Stimulated activated CD4-positive, alpha-beta T cell treated with anti-CD3 and anti-CD28 coated beads, TNF-alpha, amount 100 ng/mL, for 4 hours (primary cell): ENCODE measurements around the gene TNNC1.

Experiments
- DNase-seq, 3 experiments: peaks; one replicate each; pipeline ENCODE4 v3.0.0-alpha.2; 2020; ENCODE audit warnings: low read depth in 3 of 3

TNNC1 gene

DNA sequence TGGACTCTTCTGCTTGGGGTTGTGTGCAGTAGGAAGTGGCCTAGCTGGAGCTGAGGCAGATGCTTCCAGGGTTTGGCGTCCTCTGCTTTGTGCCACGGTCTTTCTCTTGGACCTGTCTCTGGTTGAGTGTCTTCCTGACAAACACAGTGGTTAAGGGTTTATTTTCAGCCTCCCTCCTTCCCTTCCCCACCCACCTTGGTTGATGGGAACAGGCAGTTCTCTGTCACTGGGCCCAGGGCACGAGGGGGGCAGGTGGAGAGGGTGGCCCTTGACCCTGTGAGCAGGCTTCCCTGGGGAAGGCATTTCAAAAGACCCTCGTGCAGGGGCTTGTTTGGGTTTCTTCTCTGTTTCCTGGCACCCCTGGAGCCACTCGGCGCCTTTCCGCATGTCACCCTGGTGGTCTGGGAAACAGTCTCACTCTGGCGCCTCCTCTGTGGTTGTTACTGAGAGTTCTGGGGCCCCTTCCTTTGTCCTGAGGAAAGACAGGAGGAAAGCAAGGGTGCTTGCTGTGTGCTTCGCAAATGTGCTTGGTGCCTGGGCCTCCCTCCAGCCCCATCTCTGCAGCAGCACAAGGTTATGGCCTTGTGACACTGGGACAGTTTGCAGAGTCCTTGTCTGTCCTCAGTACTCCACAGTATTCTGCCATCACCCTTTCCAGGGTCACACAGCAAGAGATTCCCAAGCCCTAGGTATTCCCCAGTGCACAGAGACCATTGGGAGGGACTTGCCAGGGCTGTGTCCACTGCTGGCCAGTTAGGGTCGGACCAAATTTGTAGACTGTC is 31.0 kb upstream of the TNNC1 start:
- DNase-seq: no peak

DNA sequence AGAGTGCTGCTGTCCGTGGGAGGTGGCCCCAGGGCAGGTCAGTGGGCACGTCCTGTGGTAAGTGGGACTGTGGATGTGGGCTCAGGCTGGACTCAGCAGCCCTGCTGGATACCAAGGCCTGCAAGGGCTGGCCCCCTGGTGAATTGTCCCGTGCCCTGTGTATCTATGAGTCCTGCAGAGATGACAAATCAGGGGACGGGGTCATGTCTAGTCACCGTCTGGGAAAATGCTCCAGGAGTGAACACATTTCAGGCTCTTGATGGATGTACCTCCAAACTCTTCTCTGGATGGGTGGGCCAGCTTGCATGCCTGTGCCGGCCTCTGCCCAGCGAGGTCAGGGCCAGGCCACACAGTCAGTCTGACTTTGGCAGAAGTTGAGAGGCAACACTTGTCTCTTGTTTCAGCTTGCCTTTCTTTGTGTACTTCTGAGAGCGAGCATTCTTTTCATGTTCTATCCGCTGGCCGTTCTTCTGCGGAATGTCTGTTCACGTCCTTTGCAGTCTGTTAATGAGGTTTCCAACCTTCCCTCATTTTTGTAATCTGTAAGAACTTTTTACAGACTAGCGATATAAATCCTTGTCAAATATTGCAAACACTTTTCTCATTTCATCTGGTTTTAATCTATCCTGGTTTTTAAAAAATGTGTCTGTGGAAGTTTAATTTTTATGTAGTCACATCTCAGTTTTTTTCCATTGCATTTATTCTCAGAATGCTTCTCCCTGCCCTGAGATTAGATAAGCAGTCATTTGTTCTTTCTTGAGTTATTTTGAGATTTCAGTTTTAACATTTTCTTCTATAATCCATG is 29.9 kb upstream of the TNNC1 start:
- no peak for DNase-seq

DNA sequence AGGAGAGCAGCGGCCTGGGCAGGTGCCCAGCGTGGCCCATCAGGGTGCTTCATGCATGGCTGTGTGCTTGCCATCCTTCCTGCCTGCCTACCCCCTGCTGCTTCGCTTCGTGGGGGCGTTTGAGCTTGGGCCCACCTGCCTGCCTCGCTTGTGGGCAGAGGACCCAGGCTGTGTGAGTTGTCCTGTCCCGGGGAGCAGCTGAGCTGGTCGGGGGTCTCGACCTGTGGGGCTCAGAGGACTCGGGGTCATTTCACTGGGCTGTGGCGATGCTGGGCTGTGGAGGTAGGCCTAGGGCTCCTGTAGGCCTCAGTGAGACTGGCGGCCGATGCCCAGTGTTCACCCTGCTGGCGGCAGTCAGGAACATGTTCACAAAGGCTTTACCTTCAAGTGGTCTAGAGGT is 29.2 kb upstream of the TNNC1 start:
- DNase-seq: no peak

DNA sequence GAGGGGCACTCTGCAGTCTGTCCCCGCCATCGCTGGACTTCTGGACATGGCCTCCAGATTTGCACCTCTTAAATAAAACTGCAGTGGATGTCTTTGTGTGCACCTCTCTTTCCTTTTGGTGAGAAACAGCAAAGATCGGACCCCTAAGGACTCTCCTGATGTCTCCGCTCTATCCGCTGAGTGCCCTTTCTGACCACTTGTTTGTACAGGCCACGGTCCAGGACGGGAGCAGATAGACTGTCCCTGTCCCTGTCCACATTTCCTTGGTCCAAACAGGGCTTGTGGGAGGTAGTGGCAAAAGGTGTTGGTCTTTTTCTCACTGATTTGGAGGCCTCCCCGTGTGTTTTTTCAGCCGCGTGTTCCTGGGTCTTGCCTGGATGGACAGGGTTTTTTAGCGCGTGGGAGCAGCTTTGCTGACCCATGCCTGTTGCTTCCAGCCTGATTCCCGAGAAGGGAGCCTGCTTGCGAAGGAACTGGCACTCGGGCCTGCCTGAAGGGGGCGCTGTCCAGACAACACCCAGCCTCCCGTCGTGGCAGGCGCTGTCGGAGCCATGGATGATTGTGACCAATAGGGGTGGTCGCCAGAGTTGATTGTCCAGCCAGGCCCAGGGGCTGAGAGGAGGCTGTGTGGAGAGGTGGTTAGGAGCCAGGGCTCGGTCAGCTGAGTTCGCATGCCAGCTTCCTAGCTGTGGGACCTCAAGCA is 28.1 kb upstream of the TNNC1 start:
- no peak for DNase-seq

DNA sequence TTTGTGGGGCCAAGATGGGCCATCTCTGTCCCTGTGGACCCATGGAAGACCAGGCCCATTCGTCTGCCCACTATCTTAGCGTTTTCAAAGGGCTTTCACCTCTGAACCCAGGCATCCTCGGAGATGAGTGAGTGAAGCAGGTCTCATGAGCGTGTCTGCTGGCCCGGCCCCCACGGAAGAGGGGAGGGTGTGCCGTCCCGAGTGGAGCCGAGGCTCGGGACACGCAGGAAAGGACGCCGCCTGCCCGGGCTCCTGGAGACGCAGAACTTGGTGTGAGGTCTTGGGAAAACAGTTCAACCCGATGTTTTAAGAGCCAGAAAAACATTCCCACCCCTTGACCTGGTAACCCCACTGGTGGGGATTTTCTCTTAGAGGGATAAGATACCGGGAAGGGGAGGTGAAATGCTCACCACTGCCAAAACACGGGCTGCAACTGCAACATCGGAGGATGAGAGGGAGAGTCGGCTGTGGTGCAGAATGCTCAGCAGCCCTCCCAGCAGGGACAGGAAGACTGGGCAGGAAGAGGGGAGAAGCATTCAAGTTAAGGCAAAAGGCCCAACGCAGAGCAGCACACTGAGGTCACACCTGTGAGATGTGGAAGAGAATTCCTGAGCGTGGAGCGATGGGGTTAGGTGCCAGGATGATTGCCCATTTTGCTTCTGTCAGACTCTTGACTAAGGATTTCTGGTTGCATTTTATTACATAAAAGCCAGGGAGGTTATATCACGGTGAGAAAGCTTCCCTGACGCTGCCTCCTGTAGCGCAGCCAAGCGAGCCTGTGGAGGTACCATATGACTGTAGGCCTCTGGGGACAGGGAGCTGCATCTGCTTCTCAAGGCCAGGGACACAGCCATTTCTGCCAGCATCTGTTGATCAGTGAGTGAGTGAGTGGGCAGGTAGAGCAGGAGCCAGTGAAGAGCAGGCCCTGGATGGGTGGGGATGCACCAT is 27.2 kb upstream of the TNNC1 start:
- no peak for DNase-seq

DNA sequence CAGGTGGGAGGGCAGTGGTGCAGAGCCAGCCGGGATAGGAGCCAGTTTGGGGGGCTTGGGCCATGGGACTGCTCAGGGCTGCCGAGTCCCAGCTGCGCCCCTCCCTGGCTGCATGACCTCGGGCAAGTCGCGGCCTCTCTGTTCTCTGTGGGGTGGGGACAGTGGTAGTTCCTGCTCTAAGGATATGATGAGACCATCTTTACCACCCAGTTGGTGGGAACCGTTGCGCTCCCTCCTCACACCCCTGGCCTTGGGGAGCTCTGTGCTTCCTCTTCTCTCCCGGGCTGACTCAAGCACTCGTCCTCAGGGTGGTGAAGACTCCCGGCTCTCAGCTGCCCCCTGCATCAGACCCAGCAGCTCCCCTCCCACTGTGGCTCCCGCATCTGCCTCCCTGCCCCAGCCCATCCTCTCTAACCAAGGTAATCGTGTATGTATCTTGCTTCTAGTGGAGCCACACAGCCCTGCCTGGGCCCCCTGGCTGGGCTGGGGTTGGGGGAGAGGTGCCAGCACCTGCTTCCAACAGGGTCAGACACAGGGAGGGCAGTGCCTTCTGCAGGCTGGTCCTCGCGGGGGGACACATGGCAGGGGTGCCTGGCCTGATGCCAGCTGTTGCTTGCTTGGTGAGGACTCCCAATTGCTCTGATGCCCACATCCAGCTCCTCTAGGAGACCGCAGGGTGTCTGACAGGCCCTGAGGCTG is 26.2 kb upstream of the TNNC1 start:
- DNase-seq: no peak

DNA sequence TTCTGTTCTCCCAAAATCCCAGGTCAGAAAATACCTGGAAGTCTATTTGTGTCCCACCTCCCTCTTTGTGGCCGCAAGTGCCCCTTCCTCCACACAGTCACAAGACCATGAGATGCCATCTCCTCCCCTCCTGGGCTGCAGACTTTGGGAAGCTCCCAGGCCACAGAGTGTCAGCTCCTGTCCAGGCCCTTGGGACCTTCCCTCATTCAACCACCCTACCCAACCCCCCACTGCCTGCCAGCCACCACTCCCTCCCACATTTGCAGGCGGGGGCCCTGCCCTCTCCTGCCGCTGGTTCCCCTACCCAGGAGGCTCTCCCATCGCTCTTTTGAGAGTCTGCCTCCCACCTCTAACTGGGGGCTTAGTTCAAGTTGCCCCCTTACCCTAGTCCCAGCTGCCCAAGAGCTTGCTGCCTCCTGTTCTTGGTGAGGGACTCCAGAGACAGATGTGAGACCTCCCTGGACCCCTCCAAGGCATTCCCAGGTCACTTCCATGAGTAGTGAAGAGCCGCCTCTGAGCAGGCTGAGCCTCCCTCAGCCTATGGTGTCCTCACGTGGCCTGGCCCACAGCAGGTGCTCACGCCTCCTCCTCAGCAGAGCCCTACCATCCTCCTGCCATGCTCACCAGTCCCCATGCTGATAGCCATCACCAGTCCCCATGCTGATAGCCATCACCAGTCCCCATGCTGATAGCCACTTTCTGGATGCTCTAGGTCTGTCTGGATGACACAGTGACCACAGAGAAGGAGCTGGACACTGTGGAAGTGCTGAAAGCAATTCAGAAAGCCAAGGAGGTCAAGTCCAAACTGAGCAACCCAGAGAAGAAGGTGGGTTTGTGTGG is 25.4 kb upstream of the TNNC1 start:
- no peak for DNase-seq

DNA sequence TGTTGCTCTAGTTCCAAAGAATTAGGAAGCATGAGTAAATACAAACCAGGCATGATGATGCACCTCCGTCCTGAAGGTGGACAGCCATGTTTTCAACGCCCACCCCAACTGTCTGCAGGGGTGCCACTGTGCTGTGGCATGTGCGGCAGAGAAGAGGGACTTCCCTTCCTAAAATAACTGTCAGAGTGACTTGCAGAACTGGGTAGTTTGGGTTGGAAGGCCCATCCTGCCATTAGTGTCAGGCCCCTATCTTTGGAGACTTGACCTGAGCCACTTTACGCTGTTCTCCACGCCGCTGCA is 23.9 kb upstream of the TNNC1 start:
- DNase-seq: no peak

DNA sequence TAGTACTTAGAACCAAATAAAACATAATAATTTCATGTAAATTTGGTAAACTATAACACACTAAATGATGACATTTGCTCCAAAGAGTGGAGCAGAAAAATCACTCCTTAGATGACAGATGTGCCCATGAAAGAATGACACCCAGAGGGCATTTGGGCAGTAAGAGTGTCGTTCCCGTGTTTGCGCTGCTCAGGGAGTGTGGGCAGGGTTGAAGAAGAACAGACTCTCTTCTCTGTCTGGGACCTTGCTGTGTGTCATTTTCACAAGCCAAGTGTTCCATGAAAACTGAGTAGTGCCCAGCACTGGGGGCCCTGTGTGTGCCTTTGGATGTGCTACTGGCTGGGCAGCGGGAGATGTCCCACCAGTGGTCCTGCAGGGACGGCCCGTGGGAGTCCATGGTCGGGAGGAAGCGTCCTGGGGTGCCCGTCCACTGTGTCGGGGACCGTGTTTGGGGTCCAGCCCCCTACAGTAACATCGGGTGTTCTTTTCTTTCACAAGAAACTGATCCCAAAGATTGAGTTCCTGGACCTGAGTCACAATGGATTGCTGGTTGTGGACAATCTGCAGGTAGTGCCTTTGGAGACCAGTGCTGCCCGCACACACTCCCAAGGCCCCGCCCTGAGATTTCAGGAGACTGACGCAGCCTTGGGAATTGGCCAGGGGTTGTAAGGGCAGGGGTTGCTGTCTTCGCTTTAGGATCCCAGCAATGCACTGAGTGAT is 23.4 kb upstream of the TNNC1 start:
- DNase-seq: no peak

DNA sequence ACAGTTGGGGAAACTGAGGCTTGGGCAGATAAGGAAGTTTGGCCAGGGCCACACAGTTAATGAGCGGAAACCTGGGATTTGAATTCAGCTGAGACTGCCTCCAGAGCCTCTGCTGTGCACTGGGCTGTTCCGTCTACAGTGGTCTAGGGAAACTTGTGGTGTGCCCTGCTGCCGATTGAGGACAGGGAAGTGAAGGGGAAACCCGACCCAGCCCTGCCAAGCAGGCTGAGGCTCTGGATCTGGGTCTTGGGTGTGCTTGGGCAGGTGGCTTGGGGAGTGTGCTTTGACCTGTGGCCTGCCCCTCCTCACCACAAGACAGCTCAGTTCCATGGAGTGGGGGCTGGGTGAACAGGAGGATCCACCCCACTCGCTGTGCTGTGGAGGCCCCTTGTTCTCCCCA is 19.2 kb upstream of the TNNC1 start:
- DNase-seq: no peak

DNA sequence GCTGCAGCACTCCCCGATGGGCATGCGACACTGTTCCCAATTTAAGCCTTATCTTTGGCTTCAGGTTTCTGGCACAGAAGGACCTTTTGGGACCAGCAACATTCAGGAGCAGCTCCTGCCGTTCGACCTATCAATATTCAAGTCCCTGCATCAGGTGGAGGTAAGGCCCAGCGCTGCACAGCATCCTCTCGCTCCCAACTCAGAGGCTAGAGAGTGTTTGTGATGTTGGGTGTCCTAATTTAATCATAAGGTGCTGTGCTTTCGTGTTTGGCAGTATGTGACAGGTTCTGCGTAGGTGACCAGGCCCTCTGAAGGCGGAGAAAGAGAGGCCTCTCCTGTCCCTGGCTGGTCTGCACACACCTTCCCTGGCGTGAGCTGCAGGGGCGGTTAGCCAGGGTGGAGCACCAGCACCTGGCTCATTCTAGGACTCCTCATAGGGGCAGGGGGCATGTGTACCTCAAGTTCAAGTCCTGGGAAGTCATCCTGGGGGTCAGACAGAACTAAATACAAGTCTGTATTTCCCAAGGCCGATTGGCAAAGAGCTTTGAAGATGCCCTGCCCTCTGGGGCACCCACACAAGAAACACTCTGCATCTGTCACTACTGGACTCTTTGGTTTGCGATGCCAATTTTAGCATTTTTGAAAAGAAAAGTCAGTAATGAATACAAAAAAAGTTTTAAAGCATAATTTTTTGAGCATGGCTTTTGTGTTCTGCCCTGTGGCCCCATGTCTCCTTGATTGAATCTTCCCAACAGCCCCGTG is 18.6 kb upstream of the TNNC1 start:
- no peak for DNase-seq

DNA sequence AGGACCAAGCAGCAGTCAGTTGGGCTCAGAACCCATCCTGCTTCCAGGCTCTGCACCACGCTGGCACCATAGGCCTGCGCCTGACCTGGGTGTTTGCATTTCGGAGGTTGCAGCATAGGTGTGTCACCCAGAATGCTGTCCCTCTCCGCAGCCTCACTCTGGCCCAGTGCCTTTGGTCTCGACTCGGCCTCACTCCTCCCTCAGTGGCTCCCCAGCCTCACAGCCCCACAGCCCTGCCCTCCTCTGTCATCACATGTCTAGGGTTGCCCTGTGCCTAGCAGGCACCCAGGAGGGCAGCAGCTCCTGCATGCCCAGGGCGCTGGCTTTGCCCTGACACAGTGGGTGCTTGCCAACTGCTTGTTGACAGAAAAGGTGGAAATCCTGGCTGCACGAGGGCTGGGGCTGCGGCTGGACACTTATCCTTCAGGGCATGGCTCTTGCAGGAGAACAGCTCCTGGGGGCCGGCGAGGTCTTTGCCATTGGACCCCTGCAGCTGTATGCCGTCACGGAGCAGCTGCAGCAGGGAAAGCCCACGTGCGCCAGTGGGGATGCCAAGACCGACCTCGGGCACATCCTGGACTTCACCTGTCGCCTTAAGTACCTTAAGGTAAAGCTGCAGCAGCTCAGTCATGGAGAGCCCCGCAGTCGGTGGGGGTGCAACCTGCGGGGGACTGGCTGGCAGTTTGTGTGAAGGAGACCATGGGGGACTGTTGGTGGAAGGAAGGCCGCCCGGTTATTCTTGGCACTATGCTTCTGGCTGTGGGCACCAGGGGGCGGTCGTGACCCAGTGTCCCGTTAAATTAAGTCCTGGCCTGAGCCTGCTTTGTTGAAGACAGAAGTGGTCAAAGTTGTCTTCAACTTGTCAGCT is 17.8 kb upstream of the TNNC1 start:
- no peak for DNase-seq

DNA sequence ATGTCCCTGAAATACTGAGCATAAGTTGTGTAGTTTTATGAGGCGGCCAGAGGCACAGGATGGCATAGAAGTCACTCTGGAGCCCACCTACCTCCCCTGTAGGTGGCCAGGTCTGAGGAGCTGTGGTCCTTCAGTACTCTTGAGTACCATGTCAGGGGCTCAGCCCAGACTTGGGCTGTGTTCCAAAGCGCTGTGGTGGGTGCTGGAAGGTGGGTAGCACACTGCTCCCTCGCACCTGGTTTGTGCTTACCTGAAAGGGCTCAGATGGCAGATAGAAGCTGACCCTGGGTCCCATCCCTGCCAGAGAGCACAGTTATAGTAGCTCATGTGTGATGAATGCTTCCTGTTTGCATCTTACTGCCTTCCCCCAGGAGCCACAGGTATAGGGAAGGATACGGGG is 17.1 kb upstream of the TNNC1 start:
- DNase-seq: no peak

DNA sequence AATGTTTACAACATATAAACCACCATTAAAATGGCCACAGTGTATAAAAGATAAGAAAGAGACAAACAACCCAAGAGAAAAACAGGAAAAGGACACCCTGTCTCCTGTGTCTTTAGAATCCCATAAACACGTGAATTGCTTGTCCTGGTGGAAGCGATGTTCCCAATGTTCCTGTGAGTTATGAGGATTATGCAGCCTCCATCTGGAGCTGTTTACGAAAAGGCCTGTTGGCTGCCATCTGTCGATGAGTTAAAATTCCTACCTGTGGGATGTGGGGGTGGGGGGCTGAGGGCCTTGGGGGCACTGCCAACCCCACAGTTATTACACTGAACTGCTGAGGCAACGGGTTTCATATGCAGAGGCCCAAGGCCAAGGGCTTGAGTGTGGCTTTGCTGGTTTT is 15.2 kb upstream of the TNNC1 start:
- no peak for DNase-seq

DNA sequence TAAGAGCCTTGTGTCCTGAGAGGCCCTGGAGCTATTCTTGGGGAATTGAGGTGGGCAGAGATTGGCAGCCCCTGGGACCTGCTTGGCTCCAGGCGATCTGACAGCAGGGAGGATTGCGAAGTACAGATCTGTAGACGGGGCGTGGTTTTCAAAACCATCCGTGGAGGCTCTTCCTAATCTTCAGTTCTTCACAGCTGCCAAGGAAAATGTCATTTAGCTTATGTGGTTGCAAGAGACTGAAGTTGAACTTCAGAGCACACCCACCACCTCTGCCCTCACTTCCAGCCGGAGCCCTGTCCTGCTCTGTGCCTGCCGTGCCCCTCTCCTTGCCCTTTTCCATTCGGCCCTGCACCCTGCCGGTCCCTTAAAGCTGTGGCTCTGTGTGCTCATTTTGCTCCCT is 14.5 kb upstream of the TNNC1 start:
- no peak for DNase-seq

DNA sequence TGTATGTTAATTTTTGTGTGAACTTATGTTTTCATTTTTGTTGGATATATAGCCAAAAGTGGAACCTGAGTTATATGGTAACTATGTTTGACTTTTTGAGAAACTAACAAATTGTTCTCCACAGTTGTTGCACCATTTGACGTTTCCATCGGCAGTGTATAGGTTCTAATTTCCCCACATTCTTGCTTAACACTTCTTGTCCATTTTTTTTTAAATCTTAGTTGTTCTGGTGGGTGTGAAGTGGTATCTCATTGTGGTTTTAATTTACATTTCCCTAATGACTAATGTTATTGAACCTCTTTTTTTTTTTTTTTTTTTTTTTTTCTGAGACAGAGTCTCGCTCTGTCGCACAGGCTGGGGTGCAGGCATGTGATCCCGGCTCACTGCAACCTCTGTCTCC is 9.6 kb upstream of the TNNC1 start:
- no peak for DNase-seq

DNA sequence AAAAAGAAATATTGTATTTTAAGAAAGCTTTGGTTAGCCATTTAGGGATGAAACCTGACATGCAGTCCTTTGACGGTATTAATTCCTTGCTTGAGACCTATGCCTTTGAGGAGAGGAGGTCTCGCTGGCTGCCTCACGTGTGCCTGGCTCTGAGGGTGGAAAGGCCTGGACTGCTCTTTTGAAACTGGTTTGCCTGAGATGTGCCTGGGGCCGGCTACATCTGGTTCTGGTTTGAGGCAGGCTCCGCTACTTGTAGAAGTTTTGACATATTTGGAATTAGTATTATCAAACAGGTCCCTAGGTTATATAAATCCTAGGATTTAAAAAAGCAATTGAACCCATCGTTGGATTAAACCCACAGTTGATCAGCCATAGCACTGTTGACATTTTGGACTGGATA is 8.0 kb upstream of the TNNC1 start:
- no peak for DNase-seq
